ENCODE measurements around the gene RMND1.
"Not testable (repeated sequence)": the region's sequence is repeated elsewhere in the genome, so short reads cannot be mapped to it uniquely, and the experiment has no call there.

RMND1 gene

GRCh38 chr6:151482290-151482689 is 30.4 kb upstream of the RMND1 start:
- H3K4me1 ChIP-seq (ENCODE audit: control insufficient read depth, insufficient read depth, low read length): no peaks in the 10 kb centered on the region
- H3K27ac ChIP-seq (ENCODE audit: low read depth, low read length): peak overlapping the region; percentile 30
- no peaks in the 10 kb centered on the region for H3K27me3 ChIP-seq (ENCODE audit: control insufficient read depth, insufficient read depth, low read length)
- H3K4me3 ChIP-seq (ENCODE audit: low read length): no peak overlapping the region
- no peak overlapping the region for H3K9ac ChIP-seq (ENCODE audit: low read length)
- H3K36me3 ChIP-seq (ENCODE audit: control insufficient read depth, insufficient read depth, low read length): no peaks in the 10 kb centered on the region

- no peak overlapping the region for H3K9ac ChIP-seq (ENCODE audit: low read length)
- H3K4me1 ChIP-seq (ENCODE audit: control insufficient read depth, insufficient read depth, low read length): no peaks in the 10 kb centered on the region
- no peaks in the 10 kb centered on the region for H3K27me3 ChIP-seq (ENCODE audit: control insufficient read depth, insufficient read depth, low read length)
- no peak overlapping the region for H3K27ac ChIP-seq (ENCODE audit: low read depth, low read length)
- H3K36me3 ChIP-seq (ENCODE audit: control insufficient read depth, insufficient read depth, low read length): no peaks in the 10 kb centered on the region
- H3K4me3 ChIP-seq (ENCODE audit: low read length): no peak overlapping the region
Measured at GRCh38 chr6:151481786-151482185, 29.9 kb upstream of the RMND1 start.

GRCh38 chr6:151478670-151479069 is 26.7 kb upstream of the RMND1 start:
- H3K27ac ChIP-seq (ENCODE audit: low read depth, low read length): no peak overlapping the region
- no peak overlapping the region for H3K9ac ChIP-seq (ENCODE audit: low read length)
- no peaks in the 10 kb centered on the region for H3K36me3 ChIP-seq (ENCODE audit: control insufficient read depth, insufficient read depth, low read length)
- H3K4me3 ChIP-seq (ENCODE audit: low read length): no peak overlapping the region
- H3K4me1 ChIP-seq (ENCODE audit: control insufficient read depth, insufficient read depth, low read length): no peaks in the 10 kb centered on the region
- no peaks in the 10 kb centered on the region for H3K27me3 ChIP-seq (ENCODE audit: control insufficient read depth, insufficient read depth, low read length)

GRCh38 chr6:151477726-151478125 is 25.8 kb upstream of the RMND1 start:
- Histone ChIP-seq H3K9ac (ENCODE audit: low read length) (no peak overlapping the region), H3K27ac (ENCODE audit: low read depth, low read length) (no peak overlapping the region), H3K4me3 (ENCODE audit: low read length) (no peak overlapping the region), H3K27me3 (ENCODE audit: control insufficient read depth, insufficient read depth, low read length) (no peaks in the 10 kb centered on the region), H3K36me3 (ENCODE audit: control insufficient read depth, insufficient read depth, low read length) (no peaks in the 10 kb centered on the region), H3K4me1 (ENCODE audit: control insufficient read depth, insufficient read depth, low read length) (no peaks in the 10 kb centered on the region)

- Histone ChIP-seq H3K9ac (ENCODE audit: low read length) (no peak overlapping the region), H3K4me3 (ENCODE audit: low read length) (peak overlapping the region; percentile 29), H3K27me3 (ENCODE audit: control insufficient read depth, insufficient read depth, low read length) (no peaks in the 10 kb centered on the region), H3K36me3 (ENCODE audit: control insufficient read depth, insufficient read depth, low read length) (no peaks in the 10 kb centered on the region), H3K27ac (ENCODE audit: low read depth, low read length) (no peak overlapping the region), H3K4me1 (ENCODE audit: control insufficient read depth, insufficient read depth, low read length) (no peaks in the 10 kb centered on the region)
Measured at GRCh38 chr6:151475653-151476523, 24.0 kb upstream of the RMND1 start.

- H3K4me1 ChIP-seq (ENCODE audit: control insufficient read depth, insufficient read depth, low read length): peaks cover 3% of the 10 kb centered on the region
- H3K4me3 ChIP-seq (ENCODE audit: low read length): no peak overlapping the region
- no peak overlapping the region for H3K9ac ChIP-seq (ENCODE audit: low read length)
- H3K36me3 ChIP-seq (ENCODE audit: control insufficient read depth, insufficient read depth, low read length): peaks cover 6% of the 10 kb centered on the region
- no peak overlapping the region for H3K27ac ChIP-seq (ENCODE audit: low read depth, low read length)
- H3K27me3 ChIP-seq (ENCODE audit: control insufficient read depth, insufficient read depth, low read length): no peaks in the 10 kb centered on the region
Measured at GRCh38 chr6:151464702-151465101, 12.8 kb upstream of the RMND1 start.

GRCh38 chr6:151461673-151462072 is 9.7 kb upstream of the RMND1 start:
- peaks cover 3% of the 10 kb centered on the region for H3K4me1 ChIP-seq (ENCODE audit: control insufficient read depth, insufficient read depth, low read length)
- H3K27ac ChIP-seq (ENCODE audit: low read depth, low read length): no peak overlapping the region
- H3K9ac ChIP-seq (ENCODE audit: low read length): no peak overlapping the region
- peaks cover 11% of the 10 kb centered on the region for H3K36me3 ChIP-seq (ENCODE audit: control insufficient read depth, insufficient read depth, low read length)
- no peaks in the 10 kb centered on the region for H3K27me3 ChIP-seq (ENCODE audit: control insufficient read depth, insufficient read depth, low read length)
- H3K4me3 ChIP-seq (ENCODE audit: low read length): no peak overlapping the region

- H3K27me3 ChIP-seq (ENCODE audit: control insufficient read depth, insufficient read depth, low read length); H3K9ac ChIP-seq (ENCODE audit: low read length); H3K36me3 ChIP-seq (ENCODE audit: control insufficient read depth, insufficient read depth, low read length); H3K4me3 ChIP-seq (ENCODE audit: low read length); H3K27ac ChIP-seq (ENCODE audit: low read depth, low read length): not testable (repeated sequence)
- peaks cover 11% of the 10 kb centered on the region for H3K4me1 ChIP-seq (ENCODE audit: control insufficient read depth, insufficient read depth, low read length)
Measured at GRCh38 chr6:151455751-151456398, 3.9 kb upstream of the RMND1 start.

GRCh38 chr6:151452750-151453427 is 963 bp upstream of the RMND1 start:
- Histone ChIP-seq H3K36me3 (ENCODE audit: control insufficient read depth, insufficient read depth, low read length) (peaks cover 1% of the 10 kb centered on the region), H3K9ac (ENCODE audit: low read length) (peak overlapping the region; percentile 78), H3K27me3 (ENCODE audit: control insufficient read depth, insufficient read depth, low read length) (no peaks in the 10 kb centered on the region), H3K27ac (ENCODE audit: low read depth, low read length) (peak overlapping the region; percentile 88), H3K4me3 (ENCODE audit: low read length) (peak overlapping the region; percentile 75), H3K4me1 (ENCODE audit: control insufficient read depth, insufficient read depth, low read length) (peaks cover 11% of the 10 kb centered on the region)

- peak overlapping the region; percentile 75 for H3K9ac ChIP-seq (ENCODE audit: low read length)
- peaks cover 11% of the 10 kb centered on the region for H3K4me1 ChIP-seq (ENCODE audit: control insufficient read depth, insufficient read depth, low read length)
- H3K27ac ChIP-seq (ENCODE audit: low read depth, low read length): peak overlapping the region; percentile 62
- peak overlapping the region; percentile 97 for H3K4me3 ChIP-seq (ENCODE audit: low read length)
- H3K36me3 ChIP-seq (ENCODE audit: control insufficient read depth, insufficient read depth, low read length): no peaks in the 10 kb centered on the region
- no peaks in the 10 kb centered on the region for H3K27me3 ChIP-seq (ENCODE audit: control insufficient read depth, insufficient read depth, low read length)
Measured at GRCh38 chr6:151451417-151451949, 443 bp downstream of the RMND1 start.

- H3K27ac ChIP-seq (ENCODE audit: low read depth, low read length); H3K9ac ChIP-seq (ENCODE audit: low read length): not testable (repeated sequence)
Measured at GRCh38 chr6:151450928-151451327, 998 bp downstream of the RMND1 start.

GRCh38 chr6:151448623-151449022 is 3.3 kb downstream of the RMND1 start:
- Histone ChIP-seq H3K4me1 (ENCODE audit: control insufficient read depth, insufficient read depth, low read length) (peaks cover 5% of the 10 kb centered on the region), H3K9ac (ENCODE audit: low read length) (no peak overlapping the region), H3K27me3 (ENCODE audit: control insufficient read depth, insufficient read depth, low read length) (no peaks in the 10 kb centered on the region), H3K36me3 (ENCODE audit: control insufficient read depth, insufficient read depth, low read length) (no peaks in the 10 kb centered on the region), H3K27ac (ENCODE audit: low read depth, low read length) (no peak overlapping the region), H3K4me3 (ENCODE audit: low read length) (no peak overlapping the region)

More at GRCh38 chr6:151450928-151451327, 998 bp downstream of the RMND1 start:
- Histone ChIP-seq H3K4me1 (ENCODE audit: control insufficient read depth, insufficient read depth, low read length) (peaks cover 11% of the 10 kb centered on the region), H3K4me3 (ENCODE audit: low read length) (peak overlapping the region; percentile 97)
- H3K36me3 ChIP-seq (ENCODE audit: control insufficient read depth, insufficient read depth, low read length); H3K27me3 ChIP-seq (ENCODE audit: control insufficient read depth, insufficient read depth, low read length): not testable (repeated sequence)

Measured in rectal smooth muscle tissue (tissue), 1 donor.